ENCODE results near the gene TMCC1.

TMCC1 gene

DNA sequence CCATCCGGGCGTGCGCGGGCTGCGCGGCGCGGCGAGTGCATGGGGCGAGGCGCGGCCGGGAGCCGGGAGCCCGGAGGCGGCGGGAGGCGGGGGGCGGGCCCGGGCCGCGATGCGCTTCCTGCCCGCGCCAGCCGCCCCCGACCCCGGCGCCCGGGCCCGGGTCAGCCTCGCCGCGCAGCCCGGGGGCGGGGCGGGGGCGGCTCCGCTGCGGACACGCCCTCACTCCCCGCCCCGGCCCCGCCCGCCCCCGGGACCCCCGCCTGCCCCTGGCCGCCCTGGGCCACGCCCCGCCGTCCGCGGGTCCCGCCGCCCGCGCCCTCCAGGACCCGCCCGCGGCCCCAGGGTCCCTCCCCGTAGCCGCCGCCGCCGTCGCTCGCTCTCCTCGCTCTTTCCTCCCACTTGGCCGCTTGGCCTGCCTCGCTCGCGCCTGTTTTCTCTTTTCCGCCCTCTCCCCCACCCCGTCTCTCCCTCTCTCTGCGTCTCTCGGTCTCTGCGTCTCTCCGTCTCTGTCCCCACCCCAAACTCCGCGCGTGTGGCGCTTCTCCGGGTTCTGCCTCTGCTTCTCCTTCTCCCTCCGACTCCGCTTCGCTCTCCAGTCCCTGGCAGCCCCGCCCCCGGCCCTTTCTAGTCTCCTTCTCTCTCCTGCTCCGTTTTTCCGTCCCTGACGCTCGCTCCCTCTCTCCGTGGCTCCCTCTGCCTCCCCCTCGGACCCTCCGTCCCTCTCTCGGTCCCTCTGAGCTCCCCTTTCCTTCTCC lies 286.7 kb downstream of the TMCC1 start, which contains the start of gene PLXND1:
PLXND1 (minus strand) TSS at position 41 of the 755 bp plus-strand sequence; CDS start at position 4, 37 bp downstream.
- peak; percentile 29 for DNase-seq

DNA sequence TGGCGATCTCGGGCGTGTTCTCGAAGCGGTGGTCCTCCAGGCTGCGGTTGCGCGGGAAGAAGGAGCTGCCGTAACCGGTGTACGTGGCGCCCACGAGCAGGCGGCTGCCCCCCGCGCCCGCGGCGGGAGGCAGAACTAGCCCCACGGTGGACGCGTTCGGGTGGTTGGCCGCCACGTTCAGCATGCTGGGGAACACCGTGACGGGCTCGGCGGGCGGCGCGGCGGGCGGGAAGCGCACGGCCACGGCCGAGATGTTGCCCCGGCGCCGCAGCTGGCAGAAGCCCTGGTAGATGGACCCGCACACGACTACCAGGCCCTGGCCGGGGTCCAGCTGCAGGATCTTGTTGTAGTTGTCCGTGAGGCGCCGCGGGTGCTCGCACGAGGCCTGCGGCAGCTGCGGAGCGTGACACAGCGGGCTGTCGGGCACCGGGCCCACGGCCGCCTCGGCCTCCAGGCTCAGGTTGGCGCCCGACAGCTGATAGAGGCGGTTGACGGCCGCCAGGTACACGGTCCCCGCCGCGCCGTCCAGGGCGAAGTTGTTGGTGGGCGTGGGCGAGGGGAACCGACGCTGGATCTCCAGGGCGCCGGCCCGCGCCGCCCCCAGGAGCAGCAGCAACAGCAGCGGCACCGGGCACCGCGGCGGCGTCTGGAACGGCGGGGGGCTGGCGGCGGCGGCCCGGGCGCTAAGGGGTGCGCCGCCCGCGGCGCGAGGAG lies 287.4 kb downstream of the TMCC1 start:
- no peak for DNase-seq

DNA sequence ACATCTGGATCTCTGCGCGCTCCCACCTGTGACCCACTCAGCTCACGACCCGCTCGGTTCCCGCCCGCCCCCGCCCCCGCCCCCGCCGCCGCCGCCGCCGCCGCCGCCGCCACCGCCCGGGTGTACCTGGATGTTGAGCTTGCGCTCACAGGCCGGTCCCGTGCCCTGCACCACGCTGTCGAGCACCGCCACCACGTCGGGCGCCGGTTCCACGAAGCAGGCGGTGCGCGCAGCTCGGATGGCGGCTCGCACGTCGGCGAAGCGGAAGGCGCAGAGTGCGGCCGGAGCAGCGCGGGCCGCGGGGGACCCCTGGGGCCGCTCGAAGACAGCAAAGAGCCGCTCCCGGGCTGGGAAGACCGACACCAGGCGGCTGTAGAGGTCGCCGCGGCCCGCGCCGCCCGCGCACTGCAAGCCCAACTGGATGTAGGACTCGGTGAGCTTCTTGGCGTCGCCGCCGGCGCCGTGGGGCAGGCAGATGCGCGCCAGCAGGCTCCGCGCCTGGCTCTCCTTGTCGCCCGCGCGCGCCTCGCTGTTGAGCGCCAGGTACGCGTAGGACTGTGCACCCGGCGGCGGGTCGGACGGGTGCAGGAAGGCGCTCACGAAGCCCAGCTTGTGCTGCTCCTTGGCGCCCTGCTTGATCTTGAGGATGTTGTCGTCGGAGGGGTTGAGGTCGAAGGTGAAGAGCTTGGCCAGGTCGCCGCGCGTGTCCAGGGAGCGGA lies 288.1 kb downstream of the TMCC1 start:
- DNase-seq = peak; percentile 31

DNA sequence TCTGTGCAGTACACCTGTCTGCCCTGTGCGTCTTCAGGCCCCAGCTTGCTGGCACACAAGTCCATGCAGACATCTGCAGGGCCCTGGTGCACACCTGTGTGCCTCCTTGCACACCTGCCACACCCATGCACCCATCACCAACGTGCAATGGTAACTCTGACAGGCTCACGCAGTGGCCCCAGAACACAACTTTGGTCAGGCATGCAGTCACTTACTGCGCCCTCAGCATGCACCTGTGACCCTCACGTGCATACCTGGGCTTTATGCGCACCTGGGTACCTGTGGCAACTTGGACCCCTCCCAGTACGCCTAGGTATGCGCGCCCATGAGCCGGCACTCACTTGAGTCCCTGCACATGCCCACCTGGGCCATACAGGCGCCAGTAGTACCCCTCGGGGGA lies 288.7 kb downstream of the TMCC1 start:
- DNase-seq = no peak

DNA sequence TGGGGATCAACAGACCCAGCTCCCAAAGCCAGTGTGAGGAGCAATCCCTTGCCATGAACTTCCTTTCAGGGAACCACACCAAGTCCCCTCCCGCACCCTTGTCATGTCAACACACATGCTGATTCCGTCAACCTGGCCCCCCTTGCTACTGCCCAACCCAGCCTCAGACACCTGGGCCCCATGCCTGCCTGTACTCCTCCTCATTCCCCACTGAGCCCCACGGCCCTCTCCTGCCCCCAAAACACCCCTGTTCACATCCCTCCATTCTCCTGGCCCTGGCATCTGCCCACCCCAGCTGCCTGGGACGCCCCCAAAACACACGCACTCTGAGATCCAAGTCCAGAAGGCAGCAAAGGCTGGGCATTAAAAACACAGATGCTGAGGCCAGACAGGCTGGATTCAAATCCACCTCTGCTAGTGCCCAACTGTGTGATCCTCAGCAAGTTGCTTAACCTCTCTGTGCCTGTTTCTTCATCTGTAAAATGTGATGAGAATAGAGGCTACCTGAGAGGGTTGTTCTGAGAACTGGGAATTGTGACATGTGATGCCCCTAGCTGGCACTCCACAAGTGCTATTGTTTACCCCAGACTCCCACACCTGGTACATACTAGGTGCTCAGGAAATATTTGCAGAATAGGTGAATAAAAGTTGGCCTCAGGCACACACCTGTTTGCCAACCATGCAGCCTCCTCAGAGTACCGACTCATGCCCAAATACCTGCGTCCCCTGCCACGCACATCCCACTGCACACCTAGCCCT lies 289.3 kb downstream of the TMCC1 start:
- DNase-seq = no peak

DNA sequence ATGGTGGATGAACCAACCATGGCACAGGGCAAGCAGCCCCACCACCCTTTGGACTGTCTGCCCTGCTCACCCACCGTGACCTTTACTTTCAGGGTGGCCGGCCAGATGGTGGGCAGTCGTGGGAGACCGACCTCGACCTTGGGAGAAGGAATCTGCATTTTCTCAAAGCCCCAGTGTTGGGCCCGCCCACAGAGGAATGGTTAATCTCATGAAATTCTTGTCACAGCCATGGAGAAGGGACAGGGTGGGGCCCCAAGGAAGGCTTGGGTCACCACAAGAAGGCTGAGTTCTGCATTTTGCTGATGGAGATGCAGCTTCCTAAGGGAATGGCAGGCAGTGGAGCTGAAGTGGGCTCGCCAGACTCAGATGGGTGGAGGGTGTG lies 290.0 kb downstream of the TMCC1 start:
- no peak for DNase-seq

DNA sequence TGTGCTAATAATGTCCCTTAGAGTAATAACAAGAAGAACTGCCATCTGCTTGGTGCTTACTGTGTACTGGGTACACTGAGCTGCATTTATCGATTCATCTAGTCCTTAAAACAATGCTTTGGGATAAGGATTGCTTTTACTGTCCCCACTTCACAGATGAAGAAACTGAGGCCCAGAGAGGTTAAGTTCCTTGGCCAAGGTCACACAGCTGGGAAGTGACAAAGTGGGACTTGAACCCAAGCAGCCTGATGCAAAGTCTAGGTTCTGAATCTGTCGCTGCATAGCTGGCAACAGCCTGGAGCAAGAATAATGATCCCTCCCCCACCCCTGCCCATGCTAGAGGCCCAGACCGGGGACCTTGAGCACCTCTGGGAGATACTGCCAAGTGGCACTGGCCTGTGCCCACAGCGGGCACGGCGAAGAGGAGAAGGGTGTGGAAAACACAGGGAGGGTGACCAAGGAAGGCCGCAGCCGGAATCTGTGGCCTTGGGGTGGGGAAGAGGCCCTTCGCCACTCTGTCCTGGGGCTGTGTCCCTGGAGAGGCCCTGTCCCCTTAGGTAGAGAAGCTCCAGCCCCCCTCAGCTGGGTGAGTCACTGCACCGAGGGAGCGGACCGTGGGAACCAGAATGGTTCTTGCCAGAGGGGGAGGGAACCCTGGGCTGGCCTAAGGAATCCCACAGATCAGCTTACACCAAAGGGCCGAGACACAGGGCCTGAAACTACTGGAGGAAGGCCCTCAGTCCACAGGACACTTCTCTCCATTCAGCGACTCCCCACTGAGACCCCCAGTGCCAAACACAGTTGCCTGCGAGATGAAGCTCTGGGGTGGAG lies 290.6 kb downstream of the TMCC1 start:
- peak; percentile 75 for DNase-seq

DNA sequence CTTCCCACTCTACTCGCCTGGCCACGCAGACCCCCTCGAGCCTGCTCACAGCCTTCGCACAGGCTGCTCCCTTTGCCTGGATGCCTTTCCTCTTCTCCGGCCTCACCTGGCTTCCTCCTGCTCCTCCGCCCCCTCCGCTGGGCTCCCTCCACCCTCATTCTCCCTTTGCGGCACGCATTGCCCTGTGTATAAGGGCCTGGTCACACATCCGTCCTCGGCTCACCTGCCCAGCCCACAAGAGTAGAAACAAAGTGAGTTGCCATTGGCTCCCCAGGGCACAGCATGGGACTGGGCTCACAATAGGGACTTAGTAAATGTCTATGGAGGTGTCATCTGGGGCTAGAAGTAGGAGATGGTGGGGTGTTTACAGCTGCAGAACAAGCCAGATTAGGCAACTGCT lies 291.2 kb downstream of the TMCC1 start:
- no peak for DNase-seq

DNA sequence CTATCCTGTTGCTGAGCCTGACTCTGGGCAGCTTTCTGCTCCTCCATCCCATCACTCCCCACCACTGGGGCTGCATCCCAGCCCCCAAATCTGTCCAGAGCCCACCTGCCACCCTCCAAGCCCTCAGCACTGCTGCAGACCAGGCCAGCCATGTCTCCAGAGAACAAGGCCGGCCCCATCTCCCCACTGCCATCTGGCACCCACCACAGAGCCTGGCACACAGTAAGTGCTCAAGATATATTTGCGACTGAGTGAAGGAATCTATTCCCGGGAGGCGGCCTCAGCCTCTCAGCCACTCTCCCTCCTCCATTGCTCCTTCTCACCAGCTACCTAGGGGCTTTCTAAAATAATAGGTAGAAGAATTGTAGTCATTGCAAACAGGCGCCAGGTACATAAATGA lies 291.8 kb downstream of the TMCC1 start:
- no peak for DNase-seq

DNA sequence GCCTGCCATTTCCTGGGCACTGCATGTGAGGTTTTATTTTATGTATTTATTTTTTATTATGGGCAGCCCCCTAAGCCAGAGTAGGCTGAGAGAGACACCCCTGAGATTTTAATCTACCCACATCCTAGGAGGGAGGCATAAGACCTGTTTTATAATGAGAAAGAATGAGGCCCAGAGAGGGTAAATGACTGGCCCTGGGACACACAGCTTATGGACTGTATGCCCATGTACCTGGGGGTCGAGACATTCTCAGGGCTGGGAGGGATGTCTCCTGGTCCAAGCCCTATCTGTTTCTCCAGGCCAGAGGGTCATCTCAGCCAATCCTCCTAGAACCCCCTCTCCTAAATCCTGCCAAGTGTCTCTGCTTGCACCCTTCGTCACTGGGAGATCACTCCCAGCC lies 293.2 kb downstream of the TMCC1 start:
- no peak for DNase-seq

DNA sequence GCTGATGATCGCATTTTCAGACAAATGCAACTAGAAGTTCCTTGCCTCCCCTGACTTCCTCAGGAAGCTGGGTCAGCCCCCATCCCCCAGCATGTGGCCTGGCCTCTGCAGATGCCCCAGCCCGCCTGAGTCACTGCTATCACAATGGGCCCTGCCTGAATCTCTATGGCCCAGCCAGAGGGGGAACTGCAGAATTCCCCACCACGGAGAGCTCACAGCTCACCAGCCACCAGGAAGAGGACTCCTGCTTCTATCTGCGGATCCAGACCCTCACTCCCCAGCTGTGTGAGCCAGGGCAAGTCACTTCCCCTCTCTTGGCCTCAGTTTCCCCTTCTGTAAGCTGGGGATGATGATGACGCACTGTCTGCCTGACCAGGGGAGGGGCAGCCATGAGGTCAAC lies 293.9 kb downstream of the TMCC1 start:
- peak; percentile 42 for DNase-seq

DNA sequence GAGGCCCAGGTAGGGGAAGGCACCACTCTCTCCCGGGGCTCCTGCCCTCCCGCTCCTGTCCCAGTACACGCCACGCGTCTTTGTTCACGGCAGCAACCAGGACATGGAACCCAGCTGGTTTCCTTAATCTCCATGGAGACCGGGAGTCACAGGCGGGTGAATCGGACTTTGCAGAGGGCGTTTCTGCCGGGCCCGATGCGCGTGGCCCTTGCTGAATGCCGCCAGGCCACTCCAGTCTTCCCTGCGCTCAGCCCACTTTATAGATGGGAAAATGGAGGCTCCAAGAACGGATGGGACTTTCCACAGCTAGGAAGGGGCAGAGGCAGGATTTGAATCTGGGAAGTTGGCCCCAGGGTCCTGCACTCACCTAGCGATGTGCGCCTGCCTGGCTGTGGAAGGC lies 294.4 kb downstream of the TMCC1 start:
- DNase-seq = no peak

DNA sequence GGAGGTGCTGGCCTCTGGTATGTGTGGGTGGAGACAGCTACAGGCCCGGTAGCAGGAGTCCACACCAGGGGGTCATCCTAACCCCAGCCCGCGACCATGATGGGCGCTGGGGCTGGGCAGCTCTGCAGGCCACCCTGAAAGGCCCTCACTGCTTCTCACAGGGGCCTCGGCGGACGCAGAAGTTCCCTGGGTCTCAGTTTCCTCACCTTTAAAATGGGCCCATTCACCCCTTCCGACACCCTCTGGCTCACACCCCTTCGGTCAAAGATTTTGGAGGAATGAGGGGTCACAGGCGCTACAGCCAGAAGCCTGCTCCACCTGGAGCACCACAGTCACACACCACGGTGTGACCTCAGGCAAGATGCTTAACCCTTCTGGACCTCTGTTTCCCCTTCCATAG lies 295.0 kb downstream of the TMCC1 start:
- no peak for DNase-seq

DNA sequence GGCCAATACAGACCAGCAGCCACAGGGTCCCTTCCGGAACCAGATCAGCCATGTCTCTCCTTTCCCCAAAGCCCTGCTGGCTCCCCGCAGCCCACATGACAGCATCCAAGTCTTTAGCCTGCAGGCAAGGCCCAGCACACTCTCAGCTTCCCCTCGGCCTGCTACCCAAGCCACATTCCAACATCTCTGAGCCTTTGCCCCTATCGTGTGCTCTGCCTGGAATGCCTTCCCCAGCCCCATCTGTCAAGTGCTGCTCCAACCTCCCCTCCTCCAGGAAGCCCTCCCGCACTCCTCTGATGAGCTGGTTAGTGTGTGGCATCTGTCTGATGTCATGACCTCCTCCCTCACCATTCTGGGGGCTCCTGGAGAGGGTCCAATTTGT lies 295.5 kb downstream of the TMCC1 start:
- no peak for DNase-seq

Measured in HCEC 1CT (cell line).